ENCODE measurements around the gene MEGF9.

MEGF9 gene

GRCh38 chr9:120714088-120714845, at the start of gene MEGF9:
MEGF9 (minus strand) TSS chr9:120714470; CDS start chr9:120714358, 112 bp downstream.
- peak; percentile 95 for DNase-seq (ENCODE audit: low read depth)
- H3K4me3 ChIP-seq (ENCODE audit: low read depth, low read length), result peak within 1 kb of the TSS; percentile 59
- in situ Hi-C loops (cut with HindIII; ENCODE audit: low sequenced_read_pairs), result no loop called here
- no peak for TF ChIP-seq CTCF (IDR thresholded peaks at IDR 0.05; ENCODE audit: low read depth, low read length, missing control alignments)

GRCh38 chr9:120761006-120761405, 46.7 kb upstream of the MEGF9 start:
- no peak overlapping the region for H3K4me3 ChIP-seq (ENCODE audit: low read depth, low read length)
- in situ Hi-C loops (cut with HindIII; ENCODE audit: low sequenced_read_pairs), result no loop called here
- no peak for DNase-seq (ENCODE audit: low read depth)
- TF ChIP-seq CTCF (IDR thresholded peaks at IDR 0.05; ENCODE audit: low read depth, low read length, missing control alignments), result no peak

GRCh38 chr9:120759755-120760400, 45.6 kb upstream of the MEGF9 start:
- no peak overlapping the region for H3K4me3 ChIP-seq (ENCODE audit: low read depth, low read length)
- TF ChIP-seq CTCF (IDR thresholded peaks at IDR 0.05; ENCODE audit: low read depth, low read length, missing control alignments), result no peak
- in situ Hi-C loops (cut with HindIII; ENCODE audit: low sequenced_read_pairs), result no loop called here
- DNase-seq (ENCODE audit: low read depth), result no peak

- no peak for TF ChIP-seq CTCF (IDR thresholded peaks at IDR 0.05; ENCODE audit: low read depth, low read length, missing control alignments)
- in situ Hi-C loops (cut with HindIII; ENCODE audit: low sequenced_read_pairs), result no loop called here
- H3K4me3 ChIP-seq (ENCODE audit: low read depth, low read length), result no peak overlapping the region
- no peak for DNase-seq (ENCODE audit: low read depth)
Measured at GRCh38 chr9:120758544-120758943, 44.3 kb upstream of the MEGF9 start.

- in situ Hi-C loops (cut with HindIII; ENCODE audit: low sequenced_read_pairs), result no loop called here
- no peak for TF ChIP-seq CTCF (IDR thresholded peaks at IDR 0.05; ENCODE audit: low read depth, low read length, missing control alignments)
- no peak for DNase-seq (ENCODE audit: low read depth)
- H3K4me3 ChIP-seq (ENCODE audit: low read depth, low read length), result no peak overlapping the region
Measured at GRCh38 chr9:120757026-120757913, 43.0 kb upstream of the MEGF9 start.

GRCh38 chr9:120756531-120756930, 42.3 kb upstream of the MEGF9 start:
- in situ Hi-C loops (cut with HindIII; ENCODE audit: low sequenced_read_pairs), result no loop called here
- no peak for TF ChIP-seq CTCF (IDR thresholded peaks at IDR 0.05; ENCODE audit: low read depth, low read length, missing control alignments)
- no peak overlapping the region for H3K4me3 ChIP-seq (ENCODE audit: low read depth, low read length)
- no peak for DNase-seq (ENCODE audit: low read depth)

Measured in astrocyte of the cerebellum (primary cell).